DMS 273 (cell line): Measurements from ENCODE around the gene RAI1.

ENCODE experiments used
- DNase-seq: peaks from one replicate; lab custom pipeline; 2025; ENCODE audit not compliant: unreplicated experiment; lab: John Stamatoyannopoulos, UW

Gene RAI1

DNA sequence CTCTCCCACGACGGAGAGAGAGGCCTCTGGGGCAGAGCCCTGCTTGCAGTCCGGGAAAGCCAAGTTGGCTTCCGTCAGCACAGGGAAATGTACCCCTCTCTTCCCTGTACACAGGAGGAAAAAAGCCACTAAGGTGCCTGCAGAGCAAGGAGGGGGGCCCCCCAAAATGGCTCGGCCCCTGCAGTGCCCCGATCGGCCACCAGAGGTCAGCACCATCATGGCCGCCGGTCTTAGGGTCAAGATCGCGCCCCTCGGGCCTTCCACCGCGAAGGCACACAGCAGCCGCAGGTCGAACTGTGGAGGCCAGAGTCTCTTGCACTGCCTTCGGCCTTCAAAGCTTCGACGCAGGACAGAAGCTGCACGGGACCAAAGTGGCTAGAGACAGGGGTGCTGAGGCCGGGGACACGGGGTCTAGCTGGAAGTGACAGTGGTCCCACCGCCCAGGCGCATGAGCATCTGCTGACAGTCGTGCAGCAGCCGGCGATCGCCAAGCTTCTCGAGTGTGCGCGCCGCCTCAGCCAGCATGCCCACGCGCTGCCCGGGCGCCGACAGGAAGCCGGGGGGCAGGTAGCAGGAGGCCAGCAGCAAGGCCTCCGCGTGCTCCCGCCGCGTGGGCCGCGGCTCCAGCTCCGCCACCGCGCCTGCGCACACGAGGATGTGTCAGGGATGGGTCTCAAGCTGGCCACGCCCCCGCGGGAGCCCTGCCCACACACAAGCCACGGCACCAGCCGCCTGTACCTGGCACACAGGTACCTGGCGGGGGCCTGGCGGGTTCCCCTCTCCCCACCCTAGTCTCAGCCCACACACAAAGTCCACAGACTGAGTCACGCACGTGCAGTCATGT is 131.2 kb downstream of the RAI1 start:
- peak; percentile 64 for DNase-seq

DNA sequence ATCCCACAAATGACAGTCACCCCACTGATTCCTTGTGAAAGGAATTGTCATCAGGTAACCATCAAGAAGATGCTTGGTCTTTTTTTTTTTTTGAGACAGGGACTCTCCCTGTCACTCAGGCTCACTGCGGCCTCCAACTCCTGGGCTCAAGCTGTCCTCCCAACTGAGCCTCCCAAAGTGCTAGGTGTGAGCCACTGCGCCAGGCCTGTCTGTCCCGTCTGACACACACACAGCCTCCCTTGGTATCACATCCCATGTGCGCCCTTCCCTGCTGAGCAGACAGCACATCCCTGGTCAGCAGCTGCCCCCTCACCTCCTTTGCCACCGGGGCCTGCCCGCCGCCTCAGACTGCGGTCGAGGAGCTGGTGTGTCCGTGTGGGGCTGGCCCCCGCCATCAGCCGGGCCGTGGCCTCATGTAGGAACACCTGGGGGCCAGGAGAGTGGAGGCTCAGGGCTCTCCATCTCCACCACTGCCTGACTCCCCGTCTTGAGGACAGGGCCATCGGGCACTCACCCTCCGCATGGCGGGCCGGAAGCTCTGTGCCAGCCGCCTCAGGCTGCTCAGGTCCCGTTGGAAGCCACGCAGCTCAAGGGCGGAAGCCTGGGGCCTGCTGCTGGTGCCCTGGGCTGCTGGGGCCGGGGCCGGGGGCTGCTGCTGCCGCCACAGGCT is 131.9 kb downstream of the RAI1 start:
- no peak for DNase-seq

GRCh38 chr17:17813725-17814095 is 132.5 kb downstream of the RAI1 start:
- no peak for DNase-seq

DNA sequence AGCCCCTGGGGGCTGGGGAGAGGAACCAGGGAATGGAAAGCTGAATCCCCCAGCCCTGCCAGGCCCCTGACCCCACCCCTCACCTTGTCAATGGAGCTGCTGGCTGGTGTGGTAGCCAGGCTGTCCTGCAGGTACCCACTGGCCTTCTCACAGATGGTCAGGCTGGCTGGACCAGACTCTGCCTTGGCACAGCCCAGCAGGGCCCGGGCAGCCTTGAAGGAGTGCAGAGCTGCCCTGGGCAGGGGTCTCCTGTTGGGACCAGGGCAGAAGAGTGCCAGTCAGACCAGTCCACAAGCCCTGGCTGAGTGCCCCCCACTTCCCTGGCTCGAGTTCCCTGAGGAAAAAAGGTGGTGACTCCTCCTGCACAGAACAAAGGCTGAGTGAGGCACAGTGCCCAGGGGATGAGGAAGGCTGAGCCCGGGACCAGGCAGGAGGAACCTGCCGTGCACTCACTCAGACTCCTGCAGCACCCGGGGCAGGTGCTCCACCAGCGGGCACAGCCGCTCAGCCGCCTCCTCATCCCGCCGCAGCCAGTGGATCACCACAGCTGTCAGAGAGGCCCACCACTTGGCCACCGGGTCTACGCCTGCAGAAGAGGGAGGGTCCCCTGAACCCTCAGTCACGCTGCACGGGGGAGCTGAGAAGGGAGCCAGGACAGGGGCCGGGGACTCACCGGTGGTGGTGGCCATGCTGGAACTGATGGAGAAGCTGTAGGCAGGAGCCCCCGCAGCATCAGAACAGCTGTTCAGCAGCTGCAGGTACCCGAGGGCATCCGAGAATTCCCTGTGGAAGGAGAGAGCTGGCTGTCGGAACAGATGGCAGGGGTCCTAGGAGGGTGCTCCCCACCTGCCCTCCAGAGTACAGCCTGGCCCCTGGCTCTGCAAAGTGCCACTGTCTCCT is 133.2 kb downstream of the RAI1 start:
- DNase-seq: peak; percentile 79

- DNase-seq: no peak
Measured at GRCh38 chr17:17815062-17815406, 133.8 kb downstream of the RAI1 start.

GRCh38 chr17:17815436-17816200 is 134.4 kb downstream of the RAI1 start:
- DNase-seq: peak; percentile 58

GRCh38 chr17:17816240-17816814 is 135.1 kb downstream of the RAI1 start:
- DNase-seq: no peak

DNA sequence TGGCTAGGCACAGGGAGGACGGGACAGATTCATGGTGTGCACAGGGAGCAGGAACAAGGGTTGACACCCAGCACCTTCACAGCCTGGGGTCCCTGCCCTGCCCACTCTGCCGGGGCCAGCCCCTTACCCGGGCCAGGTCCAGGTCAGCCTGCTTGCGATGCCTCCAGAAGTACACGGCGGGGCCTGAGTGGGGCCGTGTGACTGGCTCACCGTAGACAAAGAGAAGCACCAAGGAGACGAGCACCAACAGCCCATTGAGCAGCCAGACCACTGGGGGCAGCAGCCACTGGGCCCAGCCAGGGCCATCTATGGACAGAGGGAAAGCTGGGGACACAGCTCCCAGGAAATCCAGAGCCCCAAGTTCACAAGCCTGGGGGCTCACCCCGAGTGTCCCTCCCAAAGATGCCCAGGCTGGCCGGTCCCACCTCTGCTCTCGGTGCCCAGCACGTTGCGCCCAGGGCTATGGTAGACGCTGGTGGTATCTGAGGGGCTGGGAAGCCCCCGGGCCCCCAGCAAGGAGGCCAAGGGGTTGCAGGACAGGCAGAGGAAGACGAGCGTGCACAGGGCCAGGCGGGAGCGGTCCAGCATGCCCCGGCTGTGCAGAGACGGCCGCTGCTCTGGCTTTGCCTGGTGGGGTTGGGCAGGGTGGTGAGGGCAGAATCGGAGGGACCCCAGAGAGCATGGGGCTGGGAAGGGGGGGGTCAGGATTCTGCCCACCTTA is 135.7 kb downstream of the RAI1 start:
- DNase-seq: no peak

DNA sequence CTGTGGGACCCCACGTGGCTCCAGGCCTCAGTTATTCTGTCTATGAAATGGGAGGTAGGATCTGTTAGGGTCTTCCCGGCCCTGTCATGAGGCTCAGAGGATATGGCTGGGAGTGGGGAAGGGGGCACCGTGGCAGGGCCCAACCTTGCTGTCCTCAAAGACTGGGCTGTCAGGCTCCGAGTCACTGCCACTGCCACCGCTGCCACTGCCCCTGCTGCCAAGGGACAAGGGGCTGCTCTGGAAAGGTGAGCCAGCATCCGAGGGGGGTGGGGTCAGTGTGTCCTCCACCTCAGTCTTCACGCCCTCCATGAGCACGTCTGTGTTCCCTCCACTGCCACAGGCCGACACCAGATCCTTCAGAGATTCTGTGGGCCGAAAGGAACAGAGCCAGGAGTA is 136.3 kb downstream of the RAI1 start:
- DNase-seq: no peak

- peak; percentile 44 for DNase-seq
Measured at GRCh38 chr17:17818088-17818526, 136.8 kb downstream of the RAI1 start.

- DNase-seq: no peak
Measured at GRCh38 chr17:17819111-17819510, 137.9 kb downstream of the RAI1 start.

DNA sequence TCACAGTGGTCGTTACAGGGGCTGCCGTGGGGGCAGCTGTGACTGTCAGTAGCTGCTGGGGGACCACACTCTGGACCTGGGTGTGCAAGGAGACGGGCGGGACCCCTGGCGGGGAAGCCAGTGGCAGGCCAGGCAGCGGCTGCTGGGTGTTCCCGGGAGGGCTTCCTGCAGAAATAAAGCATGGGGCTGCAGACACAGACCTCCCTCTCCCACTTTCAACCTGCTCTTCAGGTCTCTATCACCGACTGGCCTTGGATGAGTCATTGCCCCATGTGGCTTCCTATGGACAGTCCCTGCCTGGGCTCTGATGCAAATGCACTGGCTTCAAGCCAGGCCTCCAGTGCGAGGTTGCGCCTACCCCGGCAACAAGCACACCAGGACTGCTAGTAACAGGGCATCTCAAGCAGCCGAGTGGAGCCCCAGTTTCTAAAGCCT is 138.3 kb downstream of the RAI1 start:
- DNase-seq: peak; percentile 62

DNA sequence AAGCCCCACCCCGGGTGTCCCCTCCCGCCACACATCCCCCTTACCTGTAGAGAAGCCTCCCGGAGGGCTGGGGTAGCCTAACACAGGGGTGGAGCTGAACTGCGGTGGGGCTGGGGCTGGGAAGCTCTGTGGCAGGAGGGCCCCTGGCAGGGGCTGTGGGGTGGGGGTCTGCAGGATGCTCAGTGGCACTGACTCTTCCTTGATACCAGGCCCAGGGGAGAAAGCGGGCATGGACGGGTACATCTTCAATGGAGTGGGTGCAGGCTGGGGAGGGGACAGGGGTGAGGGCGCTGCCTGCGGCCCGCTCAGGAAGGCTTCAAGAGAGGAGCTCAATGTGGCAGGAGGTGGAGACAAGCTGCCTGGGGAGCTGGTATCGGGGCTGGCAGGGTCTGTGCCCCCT is 138.8 kb downstream of the RAI1 start:
- no peak for DNase-seq

DNA sequence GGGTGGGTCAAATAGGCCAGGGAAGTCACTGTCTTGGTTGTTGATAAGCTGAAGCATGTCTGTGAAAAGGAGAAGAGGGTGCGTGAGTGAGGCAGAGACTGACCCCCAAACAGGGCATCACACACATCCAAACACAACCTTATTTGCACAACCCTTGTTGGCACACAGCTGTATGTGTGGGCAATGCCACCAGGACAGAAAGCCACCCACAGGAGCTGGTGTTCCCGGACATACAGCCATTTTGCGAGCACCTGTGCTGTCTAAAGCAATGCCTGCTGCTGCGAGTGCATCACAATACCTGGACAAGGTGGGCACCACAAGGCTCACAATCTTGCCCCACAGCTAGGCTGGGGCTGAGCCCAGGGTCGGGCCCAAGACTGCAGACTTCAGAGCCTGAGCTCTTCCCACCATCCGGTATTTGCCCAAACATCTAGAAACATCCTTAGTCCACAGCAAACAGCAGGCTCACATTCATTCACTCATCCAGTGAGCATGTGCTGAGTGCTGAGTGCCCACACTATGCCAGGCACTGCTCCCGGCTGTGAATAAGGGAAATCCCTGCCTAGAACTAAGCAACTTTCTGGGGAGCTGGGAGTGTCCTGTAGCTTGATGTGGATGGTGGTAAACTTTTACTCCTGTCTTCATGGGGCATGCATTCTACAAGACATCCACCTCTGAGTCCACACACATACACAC is 139.4 kb downstream of the RAI1 start:
- no peak for DNase-seq

- DNase-seq: peak; percentile 39
Measured at GRCh38 chr17:17822189-17822588, 140.9 kb downstream of the RAI1 start.

- no peak for DNase-seq
Measured at GRCh38 chr17:17822616-17823015, 141.4 kb downstream of the RAI1 start.

DNA sequence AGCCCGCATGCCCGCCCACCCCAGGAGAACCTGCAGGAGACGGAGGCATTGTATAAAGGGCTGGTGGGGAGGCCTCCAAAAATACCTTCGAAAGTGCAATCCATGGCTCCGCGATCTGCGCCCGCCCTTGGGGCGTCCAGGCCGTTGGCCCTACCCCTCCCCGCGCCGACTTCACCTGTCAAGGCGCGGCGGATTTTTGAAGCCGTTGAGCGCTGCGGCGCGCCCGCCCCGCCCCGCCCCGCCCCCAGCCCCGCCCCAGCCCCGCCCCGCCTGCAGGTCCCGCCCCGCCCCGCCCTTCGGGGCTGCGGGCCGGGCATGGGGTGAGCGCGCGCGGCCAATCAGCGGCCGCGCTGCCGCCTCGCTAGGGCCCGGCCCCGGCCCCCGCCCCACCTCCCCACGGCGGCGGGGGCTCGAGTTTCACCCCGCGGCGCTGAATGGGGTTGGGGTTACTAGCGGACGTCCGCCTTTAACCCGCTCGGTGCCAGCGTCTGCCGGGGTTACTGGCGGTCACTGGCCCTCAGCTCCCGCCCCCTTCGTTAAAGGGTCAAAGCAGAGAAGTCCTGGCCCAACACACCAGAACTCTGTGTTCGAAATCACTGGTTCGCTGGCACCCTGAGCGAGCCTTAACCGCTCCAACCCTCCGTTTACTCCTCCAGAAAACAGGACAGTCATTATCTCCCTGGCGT is 142.3 kb downstream of the RAI1 start:
- DNase-seq: peak; percentile 95

- peak; percentile 84 for DNase-seq
Measured at GRCh38 chr17:17824119-17824782, 143.0 kb downstream of the RAI1 start.
